ENCODE measurements around the gene RAB40C.

The RAB40C gene

DNA sequence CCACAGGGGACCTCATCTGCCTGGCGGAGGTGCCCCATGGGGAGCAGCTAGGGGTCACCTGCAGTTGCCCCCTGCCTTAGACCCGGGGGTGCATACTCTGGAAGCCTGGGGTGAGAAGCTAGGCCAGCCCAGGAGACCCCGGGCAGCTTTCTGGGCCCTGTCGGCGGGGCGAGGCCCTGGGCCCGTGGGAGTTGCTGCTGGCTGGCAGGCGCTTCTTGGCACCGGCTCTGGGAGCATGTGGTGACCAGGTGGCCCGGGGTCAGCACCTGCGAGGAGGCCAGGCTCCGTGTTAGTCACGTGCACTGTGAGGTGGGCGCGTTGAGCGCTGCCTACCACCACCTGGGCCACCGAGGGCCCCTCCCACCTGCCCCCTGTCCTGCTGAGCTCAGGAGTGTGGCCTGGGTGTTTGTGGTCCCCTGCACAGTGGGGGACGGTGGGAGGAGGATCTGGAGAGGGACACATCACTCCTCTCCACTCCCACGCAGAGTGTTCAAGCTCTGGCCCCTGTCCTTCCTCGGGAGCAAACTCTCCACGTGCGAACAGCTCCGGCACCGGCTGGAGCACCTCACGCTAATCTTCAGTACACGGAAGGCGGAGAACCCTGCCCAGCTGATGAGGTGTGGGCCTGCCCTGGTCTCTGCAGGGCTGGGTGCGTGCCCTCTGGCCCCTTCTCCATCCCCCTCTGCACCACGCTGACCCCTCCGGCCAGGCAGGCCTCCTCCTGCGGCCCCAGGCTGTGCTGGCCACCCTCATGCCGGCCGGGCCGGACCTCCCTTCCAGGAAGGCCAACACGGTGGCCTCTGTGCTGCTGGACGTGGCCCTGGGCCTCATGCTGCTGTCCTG lies 14.3 kb upstream of the RAB40C start:
- DNase-seq: no peak

DNA sequence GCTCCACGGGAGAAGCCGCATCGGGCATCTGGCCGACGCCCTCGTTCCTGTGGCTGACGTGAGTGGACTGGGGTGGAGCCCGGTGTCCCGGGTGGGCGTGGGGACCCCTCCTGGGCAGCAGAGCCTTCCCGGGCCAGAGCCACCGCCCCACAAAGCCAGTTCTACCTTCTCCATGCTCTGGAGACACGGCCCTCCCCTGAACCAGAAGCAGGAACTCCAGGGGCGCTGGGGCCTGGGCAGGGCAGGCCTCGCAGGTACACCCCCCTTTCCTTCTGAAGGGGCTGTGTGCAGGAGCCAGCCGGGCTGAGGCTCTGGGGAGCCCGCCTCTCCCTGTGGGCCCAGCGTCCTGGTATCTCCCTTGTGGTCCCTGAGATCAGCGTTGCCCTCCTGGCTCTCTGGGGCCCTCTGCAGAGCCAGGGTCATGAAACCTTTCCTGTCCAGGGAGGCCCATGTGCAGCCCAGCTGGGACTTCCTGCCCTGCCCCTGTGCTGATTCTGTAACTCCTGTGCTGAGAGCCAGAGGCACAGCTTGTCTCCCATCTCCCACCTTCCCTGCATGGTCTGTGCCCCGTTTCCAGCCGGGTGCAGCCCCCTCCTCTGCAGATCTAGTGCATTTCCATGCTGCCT lies 13.6 kb upstream of the RAB40C start:
- DNase-seq: no peak

DNA sequence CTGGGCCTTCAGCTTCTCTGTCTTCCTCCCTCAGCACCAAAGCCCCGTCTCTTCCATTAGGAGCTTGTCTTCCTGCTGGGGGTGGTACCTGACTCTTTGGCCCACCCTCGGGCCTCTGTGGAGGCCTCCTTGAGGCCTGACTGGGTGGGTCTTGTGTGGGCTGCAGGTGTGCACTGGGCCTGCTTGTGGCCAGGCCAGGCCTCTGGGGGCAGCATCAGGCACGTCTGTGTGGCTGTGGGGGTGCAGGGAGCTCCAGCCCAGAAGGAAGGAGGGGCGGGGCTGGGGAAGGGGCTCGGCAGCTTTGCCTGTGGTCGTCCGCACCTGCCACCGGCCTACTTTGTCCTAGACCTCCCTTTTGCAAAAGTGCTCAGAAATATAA lies 13.1 kb upstream of the RAB40C start:
- DNase-seq: no peak

DNA sequence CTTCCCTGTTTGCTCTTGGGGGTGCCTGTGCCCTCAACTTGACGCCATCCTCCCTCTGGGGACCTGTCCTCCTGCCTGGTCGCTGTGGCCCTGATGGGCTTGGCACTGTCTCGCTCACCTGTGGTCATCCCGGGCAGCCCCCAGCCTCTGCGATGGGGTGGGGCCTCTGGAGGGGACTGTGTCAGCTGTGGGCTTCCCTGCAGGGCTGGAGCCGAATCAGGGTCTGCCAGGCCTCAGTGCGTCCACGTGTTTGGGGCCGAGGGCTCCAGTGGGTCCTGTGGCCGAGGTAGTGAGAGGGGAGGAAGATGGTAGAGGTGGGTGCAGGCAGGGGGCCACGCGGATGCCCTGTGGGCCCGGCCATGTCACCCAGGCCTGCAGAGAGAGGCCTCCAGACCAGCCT lies 12.1 kb upstream of the RAB40C start:
- no peak for DNase-seq

GRCh38 chr16:578232-578869 lies 11.5 kb upstream of the RAB40C start:
- no peak for DNase-seq

GRCh38 chr16:578870-579405 lies 10.9 kb upstream of the RAB40C start:
- DNase-seq: no peak

- DNase-seq: no peak
Observed at GRCh38 chr16:580141-580945, 9.5 kb upstream of the RAB40C start.

DNA sequence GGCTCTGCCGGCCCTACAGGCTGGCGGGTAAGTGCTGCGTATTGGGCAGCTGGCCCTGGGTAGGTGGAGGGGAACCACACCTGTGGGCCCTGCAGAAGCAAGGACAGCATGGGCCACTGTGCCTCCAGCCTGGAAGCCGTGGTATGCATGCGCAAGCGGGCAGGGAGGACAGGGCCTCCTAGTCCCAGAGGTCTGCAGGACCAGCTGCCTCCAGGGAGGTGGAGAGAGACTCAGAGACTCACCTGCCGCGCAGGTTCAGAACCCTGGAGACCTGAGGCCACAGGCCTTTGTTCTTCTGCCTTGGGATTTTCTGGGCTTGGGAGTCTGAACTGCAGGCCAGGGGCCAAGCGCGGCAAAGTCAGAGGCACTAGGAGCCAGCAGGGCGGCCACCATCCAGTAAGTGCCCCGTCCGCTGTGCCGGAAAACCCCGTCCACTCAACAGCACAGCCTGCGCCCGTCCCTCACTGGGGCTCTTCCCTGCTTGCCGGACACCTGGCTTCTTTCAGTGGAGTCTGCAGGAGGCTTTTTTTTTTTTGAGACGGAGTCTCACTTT lies 8.8 kb upstream of the RAB40C start:
- DNase-seq: no peak

DNA sequence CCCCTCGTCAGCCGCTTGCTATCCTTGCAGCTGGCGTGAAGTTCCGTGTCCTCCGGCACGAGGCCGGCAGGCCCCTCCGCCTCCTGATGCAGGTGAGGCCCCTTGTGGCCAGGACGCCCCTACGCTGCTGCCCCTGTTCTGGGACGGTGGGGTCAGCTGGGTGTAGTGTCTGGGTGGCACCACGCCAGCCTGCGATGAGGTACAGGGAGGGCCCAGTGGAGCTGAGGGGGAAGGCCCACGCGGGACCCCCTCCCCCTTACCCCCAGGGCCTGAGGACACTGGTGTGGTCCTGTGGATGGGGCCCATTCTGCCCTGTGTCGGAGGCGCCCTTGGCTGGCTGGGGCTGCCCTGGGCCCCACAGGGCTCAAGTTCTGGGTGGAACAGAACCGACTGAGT lies 7.7 kb upstream of the RAB40C start:
- no peak for DNase-seq

DNA sequence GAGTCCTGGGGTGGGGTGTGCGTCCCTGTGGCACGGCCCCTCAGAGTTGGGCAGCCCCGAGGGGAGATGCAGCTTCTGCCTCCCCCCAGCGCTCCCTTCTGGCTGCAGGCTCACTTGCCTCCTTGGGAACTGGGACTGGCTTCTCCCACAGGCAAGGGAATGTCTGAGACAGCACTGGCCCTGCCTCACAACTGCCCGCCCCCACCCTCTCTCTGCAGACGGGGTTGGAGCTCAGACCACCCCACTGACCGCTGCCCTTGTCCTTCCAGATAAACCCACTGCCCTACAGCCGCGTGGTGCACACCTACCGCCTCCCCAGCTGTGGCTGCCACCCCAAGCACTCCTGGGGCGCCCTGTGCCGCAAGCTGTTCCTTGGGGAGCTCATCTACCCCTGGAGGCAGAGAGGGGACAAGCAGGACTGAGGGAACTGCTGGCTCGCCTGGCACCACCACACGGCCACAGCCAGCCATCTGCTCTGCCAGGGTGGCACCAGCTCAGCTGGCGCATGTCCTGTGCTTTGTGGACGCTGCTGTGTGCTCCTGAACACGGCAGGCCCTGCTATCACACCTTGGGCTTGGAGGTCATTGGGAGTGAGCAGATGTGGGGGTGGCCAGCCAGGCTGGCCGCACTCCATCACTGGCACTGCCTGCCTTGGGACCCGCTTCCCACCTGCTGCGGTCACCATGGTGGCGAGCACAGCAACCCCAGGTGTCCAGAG lies 7.1 kb upstream of the RAB40C start:
- no peak for DNase-seq

DNA sequence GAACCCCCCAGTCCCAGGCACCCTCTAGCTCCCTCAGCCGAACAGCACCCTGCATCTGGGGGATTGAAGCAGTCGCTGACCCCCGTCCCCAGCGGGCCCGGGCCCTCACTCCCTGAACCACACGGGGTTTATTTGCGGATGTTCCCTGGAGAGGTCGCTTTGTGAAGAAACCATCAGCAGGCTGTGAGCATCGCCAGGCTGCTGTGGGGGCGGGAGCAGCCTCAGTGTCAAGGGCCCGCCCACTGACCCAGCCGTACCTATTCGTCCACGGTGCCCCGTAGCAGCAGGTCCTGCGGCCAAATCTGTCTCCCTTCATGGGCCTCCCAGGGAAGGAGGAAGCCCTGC lies 6.4 kb upstream of the RAB40C start:
- no peak for DNase-seq

DNA sequence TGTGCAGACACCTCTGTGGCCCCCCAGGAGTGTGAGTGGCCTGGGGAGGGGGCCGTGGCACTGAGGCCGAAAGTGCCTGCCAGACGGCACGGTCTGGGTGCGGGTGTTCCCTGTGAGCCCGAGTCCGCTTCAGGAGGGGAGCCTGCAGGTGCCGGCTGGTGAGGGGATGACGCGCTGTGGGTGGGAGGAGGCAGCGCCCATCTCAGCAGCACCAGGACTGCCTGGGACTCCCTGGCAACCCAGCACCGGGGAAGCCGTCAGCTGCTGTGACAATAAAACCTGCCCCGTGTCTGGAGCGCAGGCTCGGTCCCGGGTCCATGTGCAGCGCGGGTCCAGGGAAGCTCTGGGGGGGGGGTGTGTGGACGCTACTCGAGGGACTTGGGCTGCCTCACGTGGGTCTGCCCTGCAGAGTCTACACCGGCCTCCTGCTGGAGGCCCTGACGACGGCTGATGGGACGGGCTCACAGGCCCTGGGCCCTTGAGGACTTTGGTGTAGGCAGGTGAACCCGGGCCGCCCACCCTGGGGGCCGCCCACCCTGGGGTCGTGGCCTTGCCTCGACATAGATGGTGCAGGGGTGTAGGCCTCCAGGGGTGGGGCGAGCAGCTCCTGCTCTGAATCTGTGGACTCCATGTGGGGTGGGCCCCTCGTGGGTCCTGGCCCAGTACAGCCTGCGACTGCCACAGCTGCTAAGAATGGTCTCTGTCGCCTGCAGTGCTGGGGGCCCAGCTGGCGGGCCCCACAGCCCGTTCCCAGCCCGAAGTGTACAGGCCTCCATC lies 5.9 kb upstream of the RAB40C start:
- DNase-seq: no peak

DNA sequence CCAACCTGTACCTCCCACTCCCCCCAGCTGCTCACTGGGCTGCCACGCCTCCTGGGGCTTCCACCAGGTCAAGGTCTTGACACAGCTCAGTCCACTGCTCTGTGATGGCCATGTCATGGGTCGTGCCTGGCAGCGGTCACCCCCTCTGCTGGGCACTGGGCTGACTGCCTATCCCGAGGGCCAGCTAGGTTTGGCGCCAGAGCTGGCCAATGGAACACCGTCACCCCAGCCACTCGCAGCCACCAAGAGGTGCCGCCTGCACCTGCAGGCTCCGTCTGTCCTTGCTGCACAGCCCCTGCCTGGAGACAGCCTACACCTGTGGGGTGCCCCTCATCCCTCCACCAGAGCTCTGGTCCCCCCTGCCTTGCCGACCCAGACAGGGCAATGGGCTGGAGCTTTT lies 4.5 kb upstream of the RAB40C start:
- no peak for DNase-seq

GRCh38 chr16:586047-586644 lies 3.7 kb upstream of the RAB40C start:
- DNase-seq: no peak

DNA sequence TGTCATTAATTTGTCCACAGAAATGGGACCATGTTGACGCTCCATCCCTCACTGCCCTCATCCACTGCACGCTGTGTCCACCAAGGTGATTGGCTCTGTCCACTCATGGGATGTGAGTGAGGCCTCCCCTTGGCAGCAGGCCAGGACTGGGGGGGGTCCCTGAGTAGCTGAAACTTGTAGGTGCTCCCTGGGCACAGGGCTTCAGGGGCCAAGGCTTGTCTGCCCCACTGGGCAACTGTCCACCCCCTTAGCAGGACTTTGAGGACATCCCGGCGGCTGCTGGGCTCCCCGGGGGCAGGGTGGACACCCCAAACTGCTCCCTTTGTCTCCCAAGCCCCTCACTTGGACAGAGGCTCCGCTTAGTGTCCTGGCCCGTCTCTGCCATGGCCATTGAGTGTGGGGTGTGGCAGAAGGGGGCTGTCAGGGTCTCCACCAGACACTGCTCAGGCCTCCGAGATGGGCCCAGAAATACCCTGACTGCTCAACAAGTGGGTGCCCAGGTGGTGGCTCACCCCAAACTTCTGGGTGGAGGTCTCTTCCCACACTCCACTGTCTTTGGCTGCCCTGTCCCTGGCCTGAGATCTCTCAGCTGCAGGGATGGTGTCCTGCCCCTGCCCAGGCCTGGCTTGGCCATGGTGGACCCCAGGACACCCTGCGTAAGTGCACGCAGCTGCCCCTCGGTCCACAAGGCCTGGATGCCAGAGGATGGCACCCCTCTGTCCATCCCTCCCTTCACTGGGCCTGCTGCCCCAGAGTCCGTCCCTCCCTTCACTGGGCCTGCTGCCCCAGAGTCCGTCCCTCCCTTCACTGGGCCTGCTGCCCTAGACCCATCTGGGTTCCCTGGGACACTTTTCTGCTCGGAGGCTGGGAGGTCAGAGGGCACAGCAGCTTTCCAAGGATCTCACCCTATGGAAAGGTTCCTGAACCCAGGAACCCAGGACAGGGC lies 2.9 kb upstream of the RAB40C start:
- no peak for DNase-seq

DNA sequence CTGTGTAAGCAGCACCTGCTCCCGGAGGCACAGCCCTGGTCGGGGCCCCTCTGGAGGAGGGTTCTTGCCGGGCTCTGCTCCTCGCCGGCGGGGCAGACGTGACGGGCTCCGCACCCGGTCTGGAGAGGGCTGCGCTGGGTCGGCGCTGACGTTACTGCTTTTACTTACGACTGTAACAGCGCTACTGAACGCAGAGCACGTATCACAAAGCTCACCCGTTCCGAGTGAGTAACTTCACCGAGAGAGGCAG lies 1.3 kb upstream of the RAB40C start:
- no peak for DNase-seq

- DNase-seq: peak; percentile 89
Observed at GRCh38 chr16:588889-589657, 793 bp upstream of the RAB40C start.

DNA sequence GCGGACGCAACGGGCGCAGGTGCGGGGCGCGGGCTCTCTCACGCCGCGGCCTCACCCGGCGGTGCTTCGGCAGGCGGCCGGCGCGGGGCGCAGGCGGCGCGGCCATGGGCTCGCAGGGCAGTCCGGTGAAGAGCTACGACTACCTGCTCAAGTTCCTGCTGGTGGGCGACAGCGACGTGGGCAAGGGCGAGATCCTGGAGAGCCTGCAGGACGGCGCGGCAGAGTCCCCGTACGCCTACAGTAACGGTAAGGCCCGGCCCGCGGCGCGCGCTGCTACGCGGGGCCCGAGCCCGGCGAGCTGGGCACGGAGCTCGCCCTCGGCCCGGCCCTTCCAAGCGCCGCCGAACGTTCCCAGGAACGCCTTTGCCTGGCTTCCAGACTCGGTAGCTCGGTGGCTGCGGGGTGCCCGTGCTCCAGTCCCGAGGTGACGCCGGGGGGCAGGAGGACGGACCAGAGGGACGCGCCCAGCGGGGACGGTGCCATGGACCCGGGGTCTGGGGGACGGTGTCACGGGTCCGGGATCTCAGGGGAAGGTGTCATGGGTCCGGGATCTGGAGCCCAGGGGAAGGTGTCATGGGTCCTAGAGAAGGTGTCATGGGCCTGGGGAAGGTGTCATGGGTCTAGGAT lies 435 bp downstream of the RAB40C start:
- DNase-seq: no peak

DNA sequence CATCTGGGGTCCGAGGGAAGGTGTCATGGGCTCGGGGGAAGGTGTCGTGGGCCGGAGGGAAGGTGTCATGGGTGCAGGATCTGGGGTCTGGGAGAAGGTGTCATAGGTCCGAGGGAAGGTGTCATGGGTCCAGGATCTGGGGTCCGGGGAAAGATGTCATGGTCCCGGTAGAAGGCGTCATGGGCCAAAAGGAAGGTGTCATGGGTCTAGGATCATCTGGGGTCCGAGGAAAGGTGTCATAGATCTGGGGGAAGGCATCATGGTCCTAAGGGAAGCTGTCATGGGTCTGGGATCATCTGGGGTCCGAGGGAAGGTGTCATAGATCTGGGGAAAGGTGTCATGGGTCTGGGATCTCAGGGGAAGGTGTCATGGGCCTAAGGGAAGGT lies 942 bp downstream of the RAB40C start:
- DNase-seq: no peak
